Stimulated activated CD4-positive, alpha-beta T cell treated with anti-CD3 and anti-CD28 coated beads, TNF-alpha, amount 100 ng/mL, for 48 hours (primary cell): ENCODE results near the gene CDK7.
"Not testable (repeated sequence)": the region's sequence is repeated elsewhere in the genome, so short reads cannot be mapped to it uniquely, and the experiment has no call there.

Experiments
- DNase-seq, 3 donors: peaks; one replicate each; pipeline ENCODE4 v3.0.0-alpha.2; 2020; ENCODE audit warnings: low read depth in 3 of 3

Gene CDK7

DNA sequence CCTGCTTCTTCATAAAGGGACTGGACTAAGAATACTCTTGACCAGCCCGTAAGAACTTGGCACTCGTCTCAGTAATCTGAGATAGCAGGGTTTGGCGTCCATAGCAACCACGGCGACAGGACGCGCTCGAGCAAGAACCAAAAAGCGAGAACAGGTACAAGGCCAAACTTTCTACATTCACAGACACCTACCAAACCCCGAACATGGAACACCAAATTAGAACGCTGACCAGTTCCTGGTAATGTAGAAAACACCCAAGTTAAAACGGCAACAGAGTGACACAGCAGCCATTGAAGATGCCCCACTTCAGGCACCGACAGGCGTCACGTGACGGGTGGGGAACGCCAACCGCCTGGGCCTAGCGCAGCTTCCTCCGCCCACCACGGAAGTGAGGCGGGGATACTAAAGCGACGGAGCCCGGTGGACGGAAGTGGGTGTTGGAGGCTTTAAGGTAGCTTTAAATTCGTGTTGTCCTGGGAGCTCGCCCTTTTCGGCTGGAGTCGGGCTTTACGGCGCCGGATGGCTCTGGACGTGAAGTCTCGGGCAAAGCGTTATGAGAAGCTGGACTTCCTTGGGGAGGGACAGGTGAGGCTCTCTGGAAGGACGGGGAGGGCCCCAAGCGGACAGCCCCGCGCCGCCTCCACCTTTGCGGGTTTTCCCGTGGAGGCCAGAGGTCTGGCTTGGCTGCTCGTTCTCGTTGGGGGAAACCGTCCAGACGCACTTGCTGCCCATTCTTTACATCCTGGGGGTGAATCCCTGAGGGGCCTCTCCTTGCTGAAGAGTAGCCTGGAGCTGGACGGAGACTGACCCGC is at the start of gene CDK7:
CDK7 (plus strand) TSS at position 430 of the 812 bp plus-strand sequence; CDS start at position 520, 90 bp downstream.
- peak; percentile 84 to 91 (median 86) for DNase-seq

DNA sequence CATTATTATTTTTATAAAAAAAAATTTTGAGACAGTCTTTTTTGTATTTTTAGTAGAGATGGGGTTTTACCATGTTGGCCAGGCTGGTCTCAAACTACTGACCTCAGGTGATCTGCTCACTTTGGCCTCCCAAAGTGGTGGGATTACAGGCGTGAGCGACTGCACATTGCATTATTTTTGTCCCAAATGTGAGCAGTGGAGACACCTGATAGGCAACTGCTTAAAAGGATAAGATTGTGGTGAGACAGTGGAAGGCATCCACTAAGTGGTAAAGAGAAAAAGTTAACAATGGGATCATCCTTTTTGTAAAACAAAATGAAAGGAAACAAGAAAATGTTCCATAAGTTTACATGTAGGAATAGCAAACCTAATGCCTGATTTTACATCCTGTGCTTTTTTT is 47.3 kb upstream of the CDK7 start:
- no peak for DNase-seq

DNA sequence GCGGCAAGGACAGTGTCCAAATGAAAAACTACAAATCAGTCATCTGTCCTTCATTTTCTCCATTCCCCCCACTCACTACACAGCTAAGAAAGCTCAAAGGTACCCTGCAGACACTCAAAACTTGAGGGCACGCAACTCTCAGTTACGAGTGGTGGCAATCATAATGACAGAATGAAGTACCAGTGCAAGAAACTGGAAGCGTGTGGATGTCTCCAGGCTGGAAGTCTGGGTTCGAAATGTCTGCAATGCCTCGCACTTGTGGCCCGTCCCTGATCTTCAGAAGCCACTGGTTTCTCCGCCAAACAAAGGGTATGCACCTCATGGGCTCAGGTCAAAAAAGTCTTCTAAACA is 45.9 kb upstream of the CDK7 start:
- DNase-seq = no peak

DNA sequence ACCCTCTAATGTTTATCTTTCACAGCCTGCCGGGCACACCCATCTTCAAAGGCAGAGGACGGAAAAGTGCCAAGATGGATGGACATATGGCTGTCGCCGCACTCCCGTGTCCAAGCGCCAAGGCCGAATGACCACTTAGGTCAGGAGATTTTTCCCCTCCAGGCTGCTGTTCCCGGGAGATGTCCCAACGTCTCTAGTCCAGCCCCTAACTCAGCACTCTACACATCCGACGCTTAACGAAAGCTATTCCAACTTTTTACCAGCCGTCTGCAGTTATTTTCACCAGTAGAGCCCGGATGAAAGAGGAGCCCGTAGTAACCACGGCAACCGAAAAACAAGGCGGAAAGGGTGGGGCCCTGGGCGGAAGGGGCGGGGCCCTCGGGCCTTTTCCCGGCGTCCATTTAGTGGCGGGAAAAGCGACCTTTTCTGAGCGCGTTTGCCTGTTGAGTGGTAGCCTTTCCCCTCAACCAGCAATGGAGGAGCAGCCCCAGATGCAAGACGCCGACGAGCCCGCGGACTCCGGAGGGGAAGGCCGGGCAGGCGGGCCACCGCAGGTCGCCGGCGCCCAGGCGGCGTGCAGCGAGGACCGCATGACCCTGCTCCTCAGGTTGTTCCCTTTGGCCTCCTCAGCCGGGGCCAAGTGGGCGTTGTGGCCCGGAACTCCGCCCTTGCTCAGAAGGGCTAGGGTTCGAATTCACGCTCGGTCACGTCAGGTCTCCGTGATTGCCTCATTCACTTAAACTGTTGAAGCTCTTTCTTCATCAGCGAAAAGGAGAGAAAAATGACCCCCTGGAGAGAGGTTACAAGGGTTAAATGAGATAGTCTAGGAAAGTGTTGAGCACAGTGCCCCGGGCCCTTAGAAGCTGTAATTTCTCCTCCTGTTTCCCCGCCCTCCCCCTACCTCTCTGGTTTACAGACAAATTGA is 45.3 kb upstream of the CDK7 start, which contains the start of gene CENPH:
CENPH (plus strand) TSS at position 422 of the 925 bp plus-strand sequence; CDS start at position 474, 52 bp downstream.
- peak; percentile 86 to 89 (median 88) for DNase-seq

DNA sequence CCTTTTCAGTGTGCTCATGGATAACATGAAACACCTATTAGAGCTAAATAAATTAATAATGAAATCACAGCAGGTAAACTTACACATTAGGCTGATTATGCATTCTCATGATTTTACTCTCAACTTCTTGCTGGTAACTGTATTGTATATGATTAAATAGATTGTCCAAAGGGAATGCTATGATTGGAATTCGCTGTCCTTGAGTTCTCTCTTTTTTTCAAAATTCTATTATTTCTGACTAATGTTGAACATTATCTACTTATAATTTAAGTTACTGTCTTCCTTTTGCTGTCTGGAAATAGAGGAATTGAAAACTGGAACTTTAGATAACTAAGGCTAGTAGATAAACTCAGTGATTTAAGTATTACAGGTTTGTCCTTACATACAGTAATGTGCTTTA is 32.2 kb upstream of the CDK7 start:
- DNase-seq = no peak

DNA sequence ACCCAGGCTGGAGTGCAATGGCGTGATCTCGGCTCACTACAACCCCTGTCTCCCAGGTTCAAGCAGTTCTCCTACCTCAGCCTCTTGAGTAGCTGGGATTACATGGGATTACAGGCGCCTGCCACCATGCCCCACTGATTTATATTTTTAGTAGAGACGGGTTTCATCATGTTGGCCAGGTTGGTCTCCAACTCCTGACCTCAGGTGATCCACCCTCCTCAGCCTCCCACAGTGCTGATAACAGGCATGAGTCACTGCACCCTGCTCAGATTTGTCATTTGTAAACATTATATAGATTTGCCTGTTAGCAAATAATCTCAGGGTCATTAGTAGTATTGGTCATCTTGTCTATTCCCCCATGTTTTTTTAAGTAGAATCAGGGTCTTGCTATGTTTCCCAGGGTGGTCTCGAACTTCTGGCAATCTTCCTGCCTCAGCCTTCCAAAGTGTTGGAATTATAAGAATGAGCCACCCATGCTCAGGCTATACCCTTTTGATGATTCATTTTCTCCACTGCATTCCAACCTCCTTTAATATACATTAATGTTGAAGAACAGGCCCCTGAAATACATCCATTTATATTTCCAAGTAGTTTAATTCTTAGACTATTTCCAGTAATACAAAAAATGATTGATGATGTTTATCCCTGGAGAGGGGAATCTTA is 28.0 kb upstream of the CDK7 start:
- DNase-seq = no peak

DNA sequence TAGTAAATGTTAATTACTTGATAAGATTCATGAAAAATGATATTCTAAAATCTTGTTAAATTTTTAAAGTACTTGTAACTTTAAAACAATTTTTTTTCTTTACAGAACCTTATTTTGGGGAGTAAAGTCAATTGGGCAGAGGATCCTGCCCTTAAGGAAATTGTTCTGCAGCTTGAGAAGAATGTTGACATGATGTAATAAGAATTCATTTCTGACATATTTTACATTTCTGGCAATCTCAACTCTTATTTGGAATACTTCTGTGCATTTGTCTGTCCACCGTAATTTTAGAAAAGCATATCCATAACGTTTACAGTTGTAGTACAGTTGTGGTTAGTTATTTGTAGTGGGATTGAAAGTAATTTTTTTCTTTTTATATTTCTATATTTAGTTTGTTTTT is 25.1 kb upstream of the CDK7 start:
- DNase-seq = no peak

DNA sequence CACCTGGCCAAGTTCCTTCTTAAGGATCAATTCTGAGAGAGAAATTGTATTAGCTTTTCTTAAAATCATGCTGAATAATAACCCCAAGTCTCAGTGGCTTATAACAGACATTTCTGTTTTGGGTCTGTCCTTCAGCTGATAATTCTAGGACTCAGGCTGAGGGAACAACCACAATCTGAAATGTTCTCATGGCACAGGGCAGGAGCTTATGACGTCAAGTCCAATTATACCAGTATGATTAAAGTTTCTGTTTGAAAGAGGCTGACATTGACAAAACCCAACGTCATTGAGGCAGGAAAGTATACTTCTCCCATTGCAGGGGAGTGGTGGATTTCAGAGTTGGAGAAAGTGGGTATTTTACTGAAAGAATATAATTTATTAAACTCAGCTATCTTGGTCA is 23.5 kb upstream of the CDK7 start:
- no peak for DNase-seq

DNA sequence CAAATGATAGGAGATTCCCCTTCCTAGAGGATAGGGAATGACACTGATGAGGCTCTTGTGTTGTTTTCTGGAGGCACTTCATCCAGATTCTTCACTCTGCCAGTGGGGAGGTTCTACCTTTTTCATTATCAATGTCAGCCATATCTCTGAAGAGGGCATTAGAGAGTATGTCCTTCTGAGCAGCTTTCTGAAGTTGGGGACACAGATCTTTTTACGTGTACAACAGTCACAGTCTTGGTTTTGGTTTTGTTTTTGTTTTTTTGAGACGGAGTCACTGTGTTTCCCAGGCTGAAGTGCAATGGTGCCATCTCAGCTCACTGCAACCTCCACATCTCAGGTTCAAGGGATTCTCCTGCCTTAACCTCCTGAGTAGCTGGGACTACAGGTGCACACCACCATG is 22.7 kb upstream of the CDK7 start:
- no peak for DNase-seq

DNA sequence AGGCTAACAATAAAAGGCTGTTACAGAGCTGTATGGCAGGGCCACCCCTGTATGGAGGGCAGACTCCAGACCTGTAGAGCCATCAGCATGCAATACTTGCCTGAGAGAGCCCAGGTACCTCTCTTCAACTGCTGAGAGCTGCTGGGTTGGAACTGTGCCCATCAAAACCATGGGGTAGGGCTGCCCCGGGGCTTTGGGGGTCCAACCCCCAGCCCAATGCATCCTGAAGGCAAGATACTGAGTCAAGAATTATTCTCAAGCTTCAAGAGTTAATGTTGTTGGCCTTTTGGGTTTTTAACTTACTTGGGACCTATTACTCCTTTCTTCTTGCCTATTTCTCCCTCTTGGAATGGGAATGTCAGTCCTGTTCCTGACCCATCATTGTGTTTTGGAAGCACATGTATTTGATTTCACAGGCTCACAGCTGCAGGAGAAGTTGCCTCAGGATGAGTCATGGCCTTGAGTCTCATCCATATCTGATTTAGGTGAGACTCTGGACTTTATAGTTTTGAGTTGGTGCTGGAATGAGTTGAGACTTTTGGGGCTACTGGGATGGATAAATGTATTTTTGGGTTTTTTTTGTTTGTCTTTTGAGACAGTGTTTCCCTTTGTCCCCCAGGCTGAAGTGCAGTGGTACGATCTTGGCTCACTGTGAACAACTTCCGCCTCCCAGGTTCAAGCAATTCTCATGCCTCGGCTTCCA is 21.0 kb upstream of the CDK7 start:
- DNase-seq = no peak

DNA sequence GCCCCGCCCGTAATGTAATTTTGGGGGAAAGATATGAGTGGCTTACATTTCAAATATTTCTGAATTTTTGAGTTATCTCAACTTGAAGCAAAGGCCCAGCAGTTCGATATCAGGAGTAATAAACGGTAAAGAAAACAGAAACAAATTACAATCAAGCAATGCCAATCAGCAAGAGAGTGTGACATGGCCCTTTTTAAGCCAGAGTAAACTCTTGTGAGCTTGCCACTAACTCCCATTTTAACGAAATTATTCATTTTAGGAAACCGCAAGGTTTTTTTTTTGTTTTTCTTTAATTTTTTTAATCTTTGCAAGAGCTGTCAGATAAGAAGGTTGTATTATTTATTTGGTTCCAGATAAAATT is 17.6 kb upstream of the CDK7 start:
- DNase-seq = no peak

DNA sequence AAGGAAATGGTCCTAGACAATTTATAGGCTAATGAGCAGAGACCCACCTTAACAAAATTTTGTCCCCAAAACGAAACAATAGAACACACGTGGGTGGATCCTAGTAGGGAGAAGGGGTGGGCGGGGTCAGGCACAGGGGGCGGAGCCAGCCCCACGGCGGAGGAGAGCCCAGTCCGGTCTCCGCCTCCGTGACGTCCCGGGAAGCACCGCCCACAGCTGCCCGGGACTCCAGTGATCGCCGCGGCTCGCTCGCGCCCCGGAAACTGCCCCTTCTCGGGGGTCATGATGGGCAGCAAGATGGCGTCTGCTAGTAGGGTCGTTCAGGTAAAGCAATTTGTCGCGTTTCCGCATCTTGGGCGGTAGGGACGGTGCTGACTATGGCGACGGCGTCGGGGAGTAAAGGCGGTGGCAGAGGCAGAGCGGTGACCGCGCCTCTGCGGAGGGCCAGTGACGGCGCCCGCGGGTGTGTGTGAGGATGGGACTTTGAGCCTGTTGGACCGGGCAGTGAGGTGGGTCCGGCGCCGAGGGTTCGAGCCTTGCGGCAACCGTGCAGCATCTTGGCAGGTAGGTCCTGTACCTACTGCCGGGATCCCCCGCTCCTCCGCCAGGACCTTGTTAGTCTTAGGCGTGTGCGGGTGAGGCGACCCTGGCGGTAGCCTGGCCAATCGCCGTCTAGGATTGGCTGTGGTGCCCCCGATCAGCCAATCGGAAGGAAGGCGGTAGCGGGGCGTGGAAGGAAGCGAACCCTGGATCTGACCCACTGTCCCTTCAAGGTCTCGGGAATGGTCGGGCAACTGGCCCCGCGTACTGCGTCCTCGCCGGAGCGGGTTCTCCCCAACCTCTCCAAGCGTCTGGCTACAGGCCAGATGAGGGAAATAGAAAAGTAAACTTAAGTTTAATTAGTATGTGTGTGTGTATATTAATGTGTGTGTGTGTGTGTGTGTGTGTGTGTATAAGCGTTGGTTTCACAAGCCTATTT is 16.8 kb upstream of the CDK7 start:
- peak; percentile 88 to 95 (median 90) for DNase-seq

DNA sequence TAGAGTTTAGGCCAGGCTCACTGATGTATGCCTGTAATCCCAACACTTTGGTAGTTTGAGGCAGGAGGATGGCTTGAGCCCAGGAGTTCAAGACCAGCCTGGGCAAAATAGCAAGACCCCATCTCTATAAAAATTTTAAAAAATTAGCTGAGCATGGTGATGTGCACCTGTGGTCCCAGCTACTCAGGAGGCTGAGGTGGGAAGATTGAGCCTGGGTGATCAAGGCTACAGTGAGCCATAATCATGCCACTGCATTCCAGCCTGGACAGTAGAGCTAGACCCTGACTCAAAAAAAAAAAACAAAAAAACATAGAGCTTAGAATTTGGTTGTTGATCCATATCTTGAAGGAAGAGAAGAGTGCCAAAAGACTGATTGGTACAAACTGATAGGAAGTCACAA is 14.7 kb upstream of the CDK7 start:
- DNase-seq = no peak

DNA sequence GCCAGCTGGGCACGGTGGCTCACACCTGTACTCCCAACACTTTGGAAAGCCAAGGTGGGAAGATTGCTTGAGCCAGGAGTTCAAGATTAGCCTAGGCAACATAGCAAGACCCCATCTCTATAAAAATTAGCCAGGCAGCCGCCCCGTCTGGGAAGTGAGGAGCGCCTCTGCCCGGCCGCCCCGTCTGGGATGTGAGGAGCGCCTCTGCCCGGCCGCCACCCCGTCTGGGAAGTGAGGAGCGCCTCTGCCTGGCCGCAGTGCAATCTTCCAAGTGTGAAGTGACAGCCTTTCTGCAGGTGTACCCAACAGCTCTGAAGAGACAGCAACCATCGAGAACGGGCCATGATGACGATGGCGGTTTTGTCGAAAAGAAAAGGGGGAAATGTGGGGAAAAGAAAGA is 14.3 kb upstream of the CDK7 start:
- DNase-seq = not testable (repeated sequence)

DNA sequence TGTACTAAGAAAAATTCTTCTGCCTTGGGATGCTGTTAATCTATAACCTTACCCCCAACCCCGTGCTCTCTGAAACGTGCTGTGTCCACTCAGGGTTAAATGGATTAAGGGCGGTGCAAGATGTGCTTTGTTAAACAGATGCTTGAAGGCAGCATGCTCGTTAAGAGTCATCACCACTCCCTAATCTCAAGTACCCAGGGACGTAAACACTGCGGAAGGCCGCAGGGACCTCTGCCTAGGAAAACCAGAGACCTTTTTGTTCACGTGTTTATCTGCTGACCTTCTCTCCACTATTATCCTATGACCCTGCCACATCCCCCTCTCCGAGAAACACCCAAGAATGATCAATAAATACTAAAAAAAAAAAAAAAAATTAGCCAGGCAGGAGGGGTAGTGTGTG is 13.9 kb upstream of the CDK7 start:
- not testable (repeated sequence) for DNase-seq

DNA sequence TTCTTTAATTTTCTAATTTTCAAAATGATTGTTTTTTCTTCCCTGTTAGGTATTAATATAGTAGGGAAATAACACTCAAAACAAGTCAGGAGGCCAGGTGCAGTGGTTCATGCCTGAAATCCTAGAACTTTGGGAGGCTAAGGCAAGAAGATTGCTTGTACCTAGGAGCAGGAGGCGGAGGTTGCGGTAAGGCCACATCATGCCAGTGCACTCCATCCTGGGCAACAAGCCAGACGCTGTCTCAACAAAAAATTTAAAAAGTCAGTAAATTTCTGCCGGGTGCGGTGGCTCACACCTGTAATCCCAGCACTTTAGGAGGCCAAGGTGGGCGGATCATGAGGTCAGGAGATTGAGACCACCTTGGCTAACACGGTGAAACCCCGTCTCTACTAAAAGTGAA is 10.2 kb upstream of the CDK7 start:
- DNase-seq = no peak

DNA sequence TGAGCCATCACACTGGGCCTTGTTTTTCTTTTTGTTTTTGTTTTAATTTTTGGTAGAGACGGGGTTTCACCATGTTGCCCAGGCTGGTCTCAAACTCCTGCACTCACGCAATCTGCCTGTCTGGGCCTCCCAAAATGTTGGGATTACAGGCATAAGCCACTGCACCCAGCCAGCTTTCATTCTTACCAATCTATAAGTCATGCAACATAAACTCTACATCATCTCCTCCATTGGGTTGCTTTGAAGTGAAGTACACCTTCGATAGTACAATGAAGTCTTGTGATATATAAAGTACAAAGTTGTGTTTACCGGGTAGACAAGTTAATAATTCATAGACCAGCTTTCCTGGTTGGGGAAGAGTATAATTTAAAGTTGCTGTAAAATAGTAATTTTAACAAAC is 8.8 kb upstream of the CDK7 start:
- no peak for DNase-seq

DNA sequence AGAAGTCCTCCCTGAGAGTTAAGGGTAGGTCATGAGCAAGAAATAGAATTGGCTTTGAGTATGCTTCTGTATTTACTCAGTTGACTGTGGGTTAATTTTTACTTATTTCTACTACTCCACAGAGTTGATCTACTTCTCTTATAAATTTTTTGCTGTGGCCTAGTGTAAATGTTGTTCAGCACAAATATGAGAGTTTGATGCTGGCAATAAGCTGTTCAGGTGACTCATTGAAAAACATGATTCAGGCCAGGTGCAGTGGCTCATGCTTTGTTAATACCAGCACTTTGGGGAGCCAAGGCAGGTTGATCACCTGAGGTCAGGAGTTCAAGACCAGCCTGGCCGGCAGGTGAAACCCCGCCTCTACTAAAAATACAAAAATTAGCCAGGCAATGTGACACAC is 4.5 kb upstream of the CDK7 start:
- DNase-seq = no peak

DNA sequence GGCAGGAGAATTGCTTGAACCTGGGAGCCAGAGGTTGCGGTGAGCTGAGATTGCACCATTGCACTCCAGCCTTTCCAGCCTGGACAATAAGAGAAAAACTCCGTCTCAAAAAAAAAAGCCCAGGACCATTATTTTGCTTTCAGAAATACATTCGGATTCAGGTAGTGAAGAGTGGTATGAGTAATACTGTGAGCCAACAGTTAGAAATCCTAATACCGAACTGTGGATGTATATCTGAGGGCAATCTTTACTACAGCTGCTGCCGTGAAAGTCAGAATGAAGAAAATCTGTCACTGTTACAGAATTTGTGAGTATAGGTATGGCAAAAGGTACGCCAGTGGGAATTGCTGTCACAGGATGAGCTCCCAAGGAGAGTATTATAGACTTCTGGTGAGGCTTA is 3.4 kb upstream of the CDK7 start:
- no peak for DNase-seq

DNA sequence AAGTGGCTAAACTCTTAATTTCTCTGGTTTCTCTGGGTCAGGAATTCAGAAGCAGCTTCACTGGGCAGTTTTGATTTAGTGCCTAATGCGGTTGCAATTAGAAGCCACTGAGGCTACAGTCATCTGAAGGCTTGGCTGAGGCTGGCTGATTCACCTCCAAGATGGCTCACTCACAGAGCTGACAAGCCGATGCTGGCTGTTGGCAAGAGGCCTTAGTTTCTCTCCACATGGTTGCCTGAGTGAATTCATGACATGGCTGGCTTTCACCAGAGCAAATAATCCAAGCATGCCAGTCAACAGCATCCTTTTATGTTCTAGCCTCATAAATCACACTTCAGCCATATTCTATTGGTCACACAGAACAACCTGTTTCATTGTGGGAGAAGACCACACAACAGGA is 2.8 kb upstream of the CDK7 start:
- DNase-seq = no peak

DNA sequence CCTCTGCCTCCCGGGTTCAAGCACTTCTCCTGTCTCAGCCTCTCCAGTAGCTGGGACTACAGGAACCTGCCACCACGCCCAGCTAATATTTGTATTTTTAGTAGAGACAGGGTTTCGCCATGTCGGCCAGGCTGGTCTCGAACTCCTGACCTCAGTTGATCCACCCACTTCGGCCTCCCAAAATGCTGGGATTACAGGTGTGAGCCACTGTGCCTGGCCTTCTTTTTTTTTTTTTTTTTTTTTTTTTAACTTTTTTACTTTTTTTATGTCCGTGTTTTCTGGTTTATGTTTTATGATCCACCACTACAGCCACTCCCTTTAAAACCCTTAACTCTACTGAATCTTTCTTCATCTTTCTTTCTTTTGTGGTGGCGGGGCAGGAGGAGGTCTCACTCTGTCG is 2.0 kb downstream of the CDK7 start:
- DNase-seq = not testable (repeated sequence)
